Common myeloid progenitor, CD34-positive (primary cell): Measurements from ENCODE around the gene DNHD1.

Experiments used
- CTCF ChIA-PET: fragments of 350-600 bp; sonication (Branson Sonifier 250); formaldehyde crosslinking; loops from one replicate; lab custom pipeline; 2021; ENCODE audit warnings: antibody characterized with exemption; lab: Charles Lee
- POLR2A ChIA-PET: fragments of 350-600 bp; sonication (Branson Sonifier 250); formaldehyde crosslinking; loops from one replicate; lab custom pipeline; 2021; ENCODE audit warnings: antibody characterized with exemption; lab: Charles Lee
- DNase-seq, 3 donors: peaks; one replicate each; pipeline versions ENCODE4 v3.0.0 to v3.0.0-alpha.2; 2013
- H3K27ac ChIP-seq, 2 experiments: 1 replicate in 1 of 2; 2 replicates in 1 of 2; pipeline ENCODE4 v1.7.0; 2013; ENCODE audit warnings: inconsistent platforms in 2 of 2, low read length in 2 of 2, mild to moderate bottlenecking in 2 of 2, low read depth in 1 of 2, moderate library complexity in 1 of 2; ENCODE audit not compliant: severe bottlenecking in 2 of 2, insufficient read depth in 1 of 2, poor library complexity in 1 of 2
- H3K27me3 ChIP-seq, 5 experiments: replicated peaks in 2 of 5; 1 replicate in 3 of 5; 2 replicates in 2 of 5; pipeline versions ENCODE4 v1.6.1 to v1.7.0; 2013; ENCODE audit warnings: low read length in 4 of 5, mild to moderate bottlenecking in 2 of 5, moderate library complexity in 2 of 5, inconsistent platforms in 1 of 5; ENCODE audit not compliant: insufficient read depth in 5 of 5, control insufficient read depth in 4 of 5
- H3K36me3 ChIP-seq, 4 experiments: 1 replicate in 2 of 4; 2 replicates in 2 of 4; pipeline versions ENCODE4 v1.6.1 to v1.7.0; 2013; ENCODE audit warnings: low read length in 3 of 4, control low read depth in 1 of 4, mild to moderate bottlenecking in 1 of 4; ENCODE audit not compliant: control insufficient read depth in 4 of 4, insufficient read depth in 4 of 4
- H3K4me1 ChIP-seq, 4 experiments: 1 replicate in 3 of 4; 2 replicates in 1 of 4; pipeline versions ENCODE4 v1.6.1 to v1.7.1; 2013; ENCODE audit warnings: low read length in 3 of 4, mild to moderate bottlenecking in 3 of 4, control low read depth in 1 of 4, inconsistent platforms in 1 of 4, moderate library complexity in 1 of 4; ENCODE audit not compliant: control insufficient read depth in 4 of 4, insufficient read depth in 4 of 4; ENCODE audit errors: control extremely low read depth in 1 of 4
- H3K4me3 ChIP-seq, 7 experiments: 1 replicate in 4 of 7; 2 replicates in 3 of 7; pipeline versions ENCODE4 v1.5.1 to v1.7.0; 2013; ENCODE audit warnings: mild to moderate bottlenecking in 7 of 7, low read length in 6 of 7, moderate library complexity in 6 of 7, inconsistent platforms in 2 of 7, low read depth in 2 of 7, control low read depth in 1 of 7; ENCODE audit not compliant: insufficient read depth in 4 of 7, control insufficient read depth in 1 of 7; ENCODE audit errors: extremely low read depth in 1 of 7
- H3K9me3 ChIP-seq, 5 experiments: 1 replicate in 4 of 5; 2 replicates in 1 of 5; pipeline versions ENCODE4 v1.6.1 to v1.7.1; 2013; ENCODE audit warnings: low read length in 4 of 5, mild to moderate bottlenecking in 2 of 5, inconsistent platforms in 1 of 5, low read depth in 1 of 5, moderate library complexity in 1 of 5; ENCODE audit not compliant: control insufficient read depth in 4 of 5, insufficient read depth in 2 of 5; ENCODE audit errors: control extremely low read depth in 1 of 5
- WGBS: methylation state at CpG from one replicate; pipeline ENCODE4 v1.1.5; 2013; ENCODE audit not compliant: insufficient coverage; 5-methylcytosine and 5-hydroxymethylcytosine counted together

DNHD1 gene

DNA sequence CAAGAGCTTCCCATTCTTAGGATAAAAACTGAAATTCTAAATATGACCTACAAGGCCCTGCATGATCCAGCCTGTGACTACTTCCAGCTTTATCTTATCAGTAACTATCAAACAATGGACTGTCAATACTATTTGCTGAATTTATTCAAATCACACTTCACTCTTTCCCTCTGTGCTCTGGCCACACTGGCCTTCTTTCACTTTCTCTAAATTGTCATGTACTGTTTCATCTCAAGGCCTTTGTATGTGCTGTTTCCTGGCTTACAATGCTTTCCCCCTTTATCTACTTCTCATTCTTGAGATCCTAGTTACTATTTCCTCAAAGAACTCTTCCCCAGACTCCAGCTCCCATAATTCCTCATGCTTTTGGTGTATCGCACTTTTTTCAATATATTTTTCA is 10.1 kb upstream of the DNHD1 start:
- ChIA-PET CTCF (interaction anchor here (0.9 to 2.9 kb wide), 6 partner anchors 8 to 109 kb away, joined by 3 to 12 read pairs (median 4); partner anchors contain the start of gene DNHD1), POLR2A (no interaction called here)
- Histone ChIP-seq H3K9me3 (no peaks in the 10 kb centered on the region), H3K27me3 (no peaks in the 10 kb centered on the region), H3K4me3 (no peak overlapping the region), H3K27ac (no peak overlapping the region), H3K4me1 (peaks cover 6 to 11% (median 7%) of the 10 kb centered on the region in 4 experiments), H3K36me3 (peaks cover 11 to 68% (median 41%) of the 10 kb centered on the region in 4 experiments)
- DNase-seq = no peak
- no CpG with 5 or more reads among the region's 1 CpG for WGBS

- WGBS = 98% methylated on average over 5 of the region's 6 CpGs
- ChIA-PET CTCF (interaction anchor here (1.3 to 2.6 kb wide), 5 partner anchors 10 to 110 kb away, joined by 3 to 12 read pairs (median 7); no protein-coding TSS in a partner anchor), POLR2A (no interaction called here)
- Histone ChIP-seq H3K4me1 (no peaks in the 10 kb centered on the region), H3K27me3 (no peaks in the 10 kb centered on the region), H3K27ac (no peak overlapping the region), H3K4me3 (no peak overlapping the region), H3K36me3 (peaks cover 6 to 63% (median 39%) of the 10 kb centered on the region in 4 experiments), H3K9me3 (no peaks in the 10 kb centered on the region)
- no peak for DNase-seq
Measured at GRCh38 chr11:6488342-6488741, 8.7 kb upstream of the DNHD1 start.

GRCh38 chr11:6488821-6489220 is 8.3 kb upstream of the DNHD1 start:
- Histone ChIP-seq H3K9me3 (no peaks in the 10 kb centered on the region), H3K36me3 (peaks cover 6 to 62% (median 35%) of the 10 kb centered on the region in 4 experiments), H3K27ac (no peak overlapping the region), H3K4me1 (no peaks in the 10 kb centered on the region), H3K4me3 (no peak overlapping the region), H3K27me3 (no peaks in the 10 kb centered on the region)
- WGBS = 100% methylated on average over 1 of the region's 3 CpGs
- POLR2A ChIA-PET = no interaction called here
- CTCF ChIA-PET = interaction anchor here (2.0 to 2.6 kb wide), 3 partner anchors 10 to 110 kb away, joined by 7 to 12 read pairs (median 9); no protein-coding TSS in a partner anchor
- DNase-seq = no peak

DNA sequence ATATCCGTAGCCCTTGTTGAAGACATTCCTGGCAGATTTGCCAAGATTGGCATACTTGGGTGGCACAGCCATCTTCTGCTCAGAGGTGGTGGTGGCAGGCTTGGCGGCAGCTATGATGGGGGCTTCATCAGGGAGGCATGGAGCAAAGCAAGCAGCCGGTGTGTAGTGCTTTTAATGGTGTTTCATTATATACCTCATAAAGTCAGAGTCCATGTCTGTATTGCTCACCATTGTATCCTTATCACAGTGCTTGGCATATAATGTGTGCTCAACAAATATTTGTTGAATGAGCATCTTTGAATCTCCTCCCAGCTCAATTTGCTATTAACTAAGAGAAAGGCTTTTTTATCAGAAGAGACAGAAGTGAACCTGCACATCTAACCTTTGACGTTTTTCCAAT is 7.8 kb upstream of the DNHD1 start:
- ChIA-PET POLR2A (no interaction called here), CTCF (interaction anchor here (0.8 to 2.6 kb wide), 7 partner anchors 8 to 173 kb away, joined by 3 to 12 read pairs (median 5); partner anchors contain the start of genes ARFIP2 and TIMM10B)
- Histone ChIP-seq H3K4me1 (no peaks in the 10 kb centered on the region), H3K27ac (no peak overlapping the region), H3K4me3 (no peak overlapping the region), H3K9me3 (no peaks in the 10 kb centered on the region), H3K27me3 (no peaks in the 10 kb centered on the region), H3K36me3 (peaks cover 5 to 60% (median 35%) of the 10 kb centered on the region in 4 experiments)
- 95% methylated on average over 2 of the region's 4 CpGs for WGBS
- DNase-seq = no peak

- H3K4me3 ChIP-seq = no peak overlapping the region
- H3K4me1 ChIP-seq = no peaks in the 10 kb centered on the region
- no peaks in the 10 kb centered on the region for H3K9me3 ChIP-seq
- WGBS = 97% methylated on average over 7 of the region's 7 CpGs
- peaks cover 8 to 40% (median 18%) of the 10 kb centered on the region in 4 experiments for H3K36me3 ChIP-seq
- DNase-seq = no peak
- CTCF ChIA-PET = interaction anchor here (1.2 to 13.2 kb wide), 8 partner anchors 9 to 186 kb away, joined by 3 to 155 read pairs (median 8); partner anchors contain the start of genes MRPL17 and TIMM10B
- POLR2A ChIA-PET = no interaction called here
- H3K27ac ChIP-seq = no peak overlapping the region
- no peaks in the 10 kb centered on the region for H3K27me3 ChIP-seq
Measured at GRCh38 chr11:6498121-6498520, 1.0 kb downstream of the DNHD1 start.

- Histone ChIP-seq H3K27me3 (no peaks in the 10 kb centered on the region), H3K36me3 (peaks cover 8 to 37% (median 18%) of the 10 kb centered on the region in 4 experiments), H3K4me3 (no peak overlapping the region), H3K4me1 (no peaks in the 10 kb centered on the region), H3K27ac (no peak overlapping the region), H3K9me3 (no peaks in the 10 kb centered on the region)
- WGBS = 100% methylated on average over 4 of the region's 5 CpGs
- POLR2A ChIA-PET = no interaction called here
- CTCF ChIA-PET = interaction anchor here (1.0 to 13.2 kb wide), 7 partner anchors 9 to 120 kb away, joined by 3 to 155 read pairs (median 9); partner anchors contain the start of gene TIMM10B
- no peak for DNase-seq
Measured at GRCh38 chr11:6498544-6498943, 1.5 kb downstream of the DNHD1 start.

DNA sequence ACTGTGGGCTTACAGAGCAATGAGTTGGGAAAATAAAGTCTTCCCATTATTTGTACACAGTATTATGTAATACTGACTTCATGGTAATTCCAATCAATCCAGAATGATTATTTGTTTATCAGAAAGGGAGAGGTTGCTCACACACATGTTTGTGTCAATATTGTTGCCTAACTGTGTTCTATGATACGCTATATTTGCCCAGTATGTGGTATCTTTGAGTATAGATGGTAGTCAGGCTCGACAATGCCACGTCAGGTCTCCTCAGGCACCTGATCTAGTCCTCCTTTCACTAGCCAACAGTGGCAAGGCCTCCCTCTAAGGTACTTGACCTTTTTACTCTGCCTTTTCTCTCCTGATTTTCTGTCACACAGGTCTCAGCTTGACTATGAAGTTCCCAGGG is 5.3 kb downstream of the DNHD1 start:
- Histone ChIP-seq H3K4me3 (no peak overlapping the region), H3K9me3 (no peaks in the 10 kb centered on the region), H3K27me3 (no peaks in the 10 kb centered on the region), H3K27ac (no peak overlapping the region), H3K4me1 (no peaks in the 10 kb centered on the region), H3K36me3 (peaks cover 5 to 35% (median 17%) of the 10 kb centered on the region in 4 experiments)
- POLR2A ChIA-PET = no interaction called here
- CTCF ChIA-PET = interaction anchor here (13.2 kb wide), 1 partner anchor 124 kb away, joined by 155 read pairs; no protein-coding TSS in a partner anchor
- no peak for DNase-seq
- 96% methylated on average over 3 of the region's 3 CpGs for WGBS
